ENCODE results near the gene ZCCHC8.
"Not testable (repeated sequence)": the region's sequence is repeated elsewhere in the genome, so short reads cannot be mapped to it uniquely, and the experiment has no call there.

The ZCCHC8 gene

GRCh38 chr12:122435186-122435585, 65.5 kb downstream of the ZCCHC8 start:
- DNase-seq (ENCODE audit: low read depth in 2 of 2, low spot score in 1 of 2): no peak

- not testable (repeated sequence) for DNase-seq (ENCODE audit: low read depth in 2 of 2, low spot score in 1 of 2)
These were observed 71.7 kb downstream of the ZCCHC8 start for GRCh38 chr12:122429043-122429442.

- DNase-seq (ENCODE audit: low read depth in 2 of 2, low spot score in 1 of 2): no peak
These were observed 73.3 kb downstream of the ZCCHC8 start for GRCh38 chr12:122427403-122427802.

GRCh38 chr12:122423258-122424165, 77.2 kb downstream of the ZCCHC8 start:
- DNase-seq (ENCODE audit: low read depth in 2 of 2, low spot score in 1 of 2): no peak

- no peak for DNase-seq (ENCODE audit: low read depth in 2 of 2, low spot score in 1 of 2)
These were observed 77.9 kb downstream of the ZCCHC8 start for GRCh38 chr12:122422730-122423257.

- DNase-seq (ENCODE audit: low read depth in 2 of 2, low spot score in 1 of 2): no peak
These were observed 78.7 kb downstream of the ZCCHC8 start, which contains the start of gene CLIP1 for GRCh38 chr12:122421821-122422729. Gene CLIP1 (minus strand): TSS chr12:122422669. CDS start chr12:122380452, 42,217 bp downstream.

Measured in stimulated activated CD8-positive, alpha-beta memory T cell treated with anti-CD3 and anti-CD28 coated beads, Interleukin-4, amount 100 ng/mL, for 4 hours (primary cell).